ENCODE results near the gene BCL2L12.
"Not testable (repeated sequence)": the region's sequence is repeated elsewhere in the genome, so short reads cannot be mapped to it uniquely, and the experiment has no call there.

Gene BCL2L12

GRCh38 chr19:49665351-49666119 lies at the start of gene BCL2L12, which contains the start of gene IRF3:
BCL2L12 (plus strand) TSS chr19:49665933; CDS start chr19:49666693, 760 bp downstream.
IRF3 (minus strand) TSS chr19:49665857; CDS start chr19:49664838, 1,019 bp downstream.
- DNase-seq, result peak; percentile 98 to 99 (median 99)

- DNase-seq, result no peak
These were observed 49.2 kb upstream of the BCL2L12 start for GRCh38 chr19:49616532-49616931.

- no peak for DNase-seq
These were observed 48.8 kb upstream of the BCL2L12 start for GRCh38 chr19:49616945-49617344.

- not testable (repeated sequence) for DNase-seq
These were observed 47.9 kb upstream of the BCL2L12 start for GRCh38 chr19:49617860-49618259.

- DNase-seq, result no peak
These were observed 40.5 kb upstream of the BCL2L12 start for GRCh38 chr19:49624967-49625910.

GRCh38 chr19:49626226-49626625 lies 39.5 kb upstream of the BCL2L12 start:
- DNase-seq, result no peak

- DNase-seq, result no peak
These were observed 36.1 kb upstream of the BCL2L12 start for GRCh38 chr19:49629659-49630058.

GRCh38 chr19:49631014-49631588 lies 34.6 kb upstream of the BCL2L12 start:
- DNase-seq, result no peak

- DNase-seq, result no peak
These were observed 34.0 kb upstream of the BCL2L12 start for GRCh38 chr19:49631610-49632192.

- no peak for DNase-seq
These were observed 33.2 kb upstream of the BCL2L12 start for GRCh38 chr19:49632576-49632975.

GRCh38 chr19:49633273-49633672 lies 32.5 kb upstream of the BCL2L12 start:
- not testable (repeated sequence) for DNase-seq

GRCh38 chr19:49635530-49636232 lies 30.1 kb upstream of the BCL2L12 start:
- DNase-seq, result no peak

- no peak for DNase-seq
These were observed 29.4 kb upstream of the BCL2L12 start for GRCh38 chr19:49636233-49636932.

GRCh38 chr19:49637821-49638738 lies 27.7 kb upstream of the BCL2L12 start:
- DNase-seq, result no peak

- no peak for DNase-seq
These were observed 26.2 kb upstream of the BCL2L12 start for GRCh38 chr19:49639401-49640112.

- peak; percentile 95 to 98 (median 96) for DNase-seq
These were observed 25.4 kb upstream of the BCL2L12 start, which contains the start of gene RRAS for GRCh38 chr19:49640113-49640898. RRAS (minus strand) TSS chr19:49640143; CDS start chr19:49640098, 45 bp downstream.

- peak; percentile 95 to 99 (median 98) for DNase-seq
These were observed 23.8 kb upstream of the BCL2L12 start, which contains the start of gene SCAF1 for GRCh38 chr19:49641688-49642491. SCAF1 (plus strand) TSS chr19:49642209; CDS start chr19:49645027, 2,818 bp downstream.

All from activated naive CD4-positive, alpha-beta T cell (primary cell).